ENCODE measurements around the gene GMNN.
"Not testable (repeated sequence)": the region's sequence is repeated elsewhere in the genome, so short reads cannot be mapped to it uniquely, and the experiment has no call there.

DNA sequence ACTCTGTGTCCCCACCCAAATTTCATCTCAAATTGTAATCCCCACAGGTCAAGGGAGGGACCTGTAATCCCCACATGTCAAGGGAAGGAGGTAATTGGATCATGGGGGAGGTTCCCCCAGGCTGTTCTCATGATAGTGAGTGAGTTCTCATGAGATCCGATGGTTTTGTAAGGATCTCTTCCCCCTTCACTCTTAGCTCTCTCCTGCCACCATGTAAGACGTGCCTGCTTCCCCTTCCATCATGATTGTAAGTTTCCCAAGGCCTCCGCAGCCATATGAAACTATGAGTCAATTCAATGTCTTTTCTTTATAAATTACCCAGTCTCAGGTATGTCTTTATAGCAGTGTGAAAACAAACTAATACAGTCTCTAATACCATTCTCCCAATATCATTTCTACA, 23.9 kb upstream of the GMNN start:
- TF ChIP-seq, protein P1, sequence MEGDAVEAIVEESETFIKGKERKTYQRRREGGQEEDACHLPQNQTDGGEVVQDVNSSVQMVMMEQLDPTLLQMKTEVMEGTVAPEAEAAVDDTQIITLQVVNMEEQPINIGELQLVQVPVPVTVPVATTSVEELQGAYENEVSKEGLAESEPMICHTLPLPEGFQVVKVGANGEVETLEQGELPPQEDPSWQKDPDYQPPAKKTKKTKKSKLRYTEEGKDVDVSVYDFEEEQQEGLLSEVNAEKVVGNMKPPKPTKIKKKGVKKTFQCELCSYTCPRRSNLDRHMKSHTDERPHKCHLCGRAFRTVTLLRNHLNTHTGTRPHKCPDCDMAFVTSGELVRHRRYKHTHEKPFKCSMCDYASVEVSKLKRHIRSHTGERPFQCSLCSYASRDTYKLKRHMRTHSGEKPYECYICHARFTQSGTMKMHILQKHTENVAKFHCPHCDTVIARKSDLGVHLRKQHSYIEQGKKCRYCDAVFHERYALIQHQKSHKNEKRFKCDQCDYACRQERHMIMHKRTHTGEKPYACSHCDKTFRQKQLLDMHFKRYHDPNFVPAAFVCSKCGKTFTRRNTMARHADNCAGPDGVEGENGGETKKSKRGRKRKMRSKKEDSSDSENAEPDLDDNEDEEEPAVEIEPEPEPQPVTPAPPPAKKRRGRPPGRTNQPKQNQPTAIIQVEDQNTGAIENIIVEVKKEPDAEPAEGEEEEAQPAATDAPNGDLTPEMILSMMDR (optimal IDR thresholded peaks at IDR 0.05 in 1 of 3, IDR thresholded peaks at IDR 0.05 in 1 of 3, conservative IDR thresholded peaks at IDR 0.05 in 1 of 3; ENCODE audit: extremely low read depth in 1 of 3, insufficient read depth in 2 of 3, low read length in 3 of 3), result not testable (repeated sequence)
- not testable (repeated sequence) for TF ChIP-seq EZH2 (IDR thresholded peaks at IDR 0.05; ENCODE audit: low read length)

Data from keratinocyte (primary cell).